ENCODE measurements around the gene SIGLEC14.
A peak's percentile ranks its signal among the peaks of the same experiment; 100 is the strongest.

Gene SIGLEC14

DNA sequence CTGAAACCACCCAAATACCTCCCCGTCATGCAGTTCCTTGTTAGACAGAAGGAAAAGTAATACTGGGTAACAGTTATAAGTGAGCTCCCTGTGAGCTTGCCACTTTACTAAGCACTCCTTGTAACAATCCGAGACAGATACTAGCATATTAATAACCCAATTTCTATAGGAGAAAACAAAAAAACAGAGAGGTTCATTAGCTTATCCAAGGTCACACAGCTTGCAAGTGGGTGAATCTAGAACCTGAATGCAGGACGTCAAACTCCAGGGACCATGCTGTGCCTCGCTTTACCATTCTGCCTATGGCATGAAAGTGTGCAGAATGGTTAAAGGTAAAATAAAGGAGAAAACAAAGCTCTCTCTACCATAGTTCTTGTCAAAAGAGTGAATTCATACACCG, 31.8 kb downstream of the SIGLEC14 start:
- DNase-seq, result no peak

DNA sequence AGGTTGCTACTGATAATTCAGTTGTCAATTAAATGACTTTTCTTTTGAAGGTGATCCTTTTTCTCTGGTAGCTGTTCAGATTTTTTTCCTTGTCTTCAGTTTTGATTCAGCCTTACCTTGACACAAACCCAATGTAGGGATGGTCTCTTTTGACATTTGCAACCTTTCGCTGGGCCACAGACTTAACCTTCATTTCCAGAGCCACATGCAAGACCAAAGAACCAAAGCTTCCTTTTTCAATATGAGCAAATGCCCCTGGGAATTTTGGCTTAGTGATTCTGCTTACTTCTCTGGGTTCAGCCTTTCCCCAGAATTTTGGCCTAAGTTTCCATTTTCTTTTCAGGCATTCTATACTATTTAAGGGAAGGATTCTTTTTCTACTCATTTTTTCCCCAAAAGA, 36.0 kb downstream of the SIGLEC14 start:
- DNase-seq, result no peak

DNA sequence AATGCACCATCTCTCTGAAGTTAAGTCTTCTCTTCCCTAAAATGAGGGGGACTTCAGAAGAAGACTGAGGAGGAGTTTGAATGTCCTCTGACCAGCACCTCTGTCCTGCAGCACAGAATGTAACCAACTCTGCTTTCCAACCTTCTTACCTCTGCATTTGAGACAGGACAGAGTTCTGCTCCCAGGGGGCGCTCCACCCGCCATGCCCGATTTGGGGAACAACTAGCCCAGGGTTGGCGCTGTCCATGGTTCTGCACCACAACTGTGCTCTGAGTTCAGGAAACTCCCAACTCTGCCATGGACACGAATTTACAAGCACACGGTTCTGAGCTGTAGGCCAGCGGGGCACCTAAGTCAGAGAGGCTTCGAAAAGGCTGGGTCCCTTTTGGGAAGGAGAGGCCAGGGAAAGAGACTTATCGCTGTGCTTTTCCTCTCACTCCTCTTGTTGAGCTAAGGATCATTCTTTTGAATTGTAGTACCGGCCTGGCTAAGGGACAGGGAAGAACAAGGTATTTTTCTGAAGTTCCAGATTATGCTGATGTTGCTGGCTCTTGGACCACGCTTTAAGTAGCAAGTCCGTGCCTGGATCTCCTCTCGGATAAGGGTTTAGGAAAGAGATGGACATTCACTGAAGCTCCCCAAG, 38.6 kb downstream of the SIGLEC14 start:
- peak; percentile 21 for DNase-seq

DNA sequence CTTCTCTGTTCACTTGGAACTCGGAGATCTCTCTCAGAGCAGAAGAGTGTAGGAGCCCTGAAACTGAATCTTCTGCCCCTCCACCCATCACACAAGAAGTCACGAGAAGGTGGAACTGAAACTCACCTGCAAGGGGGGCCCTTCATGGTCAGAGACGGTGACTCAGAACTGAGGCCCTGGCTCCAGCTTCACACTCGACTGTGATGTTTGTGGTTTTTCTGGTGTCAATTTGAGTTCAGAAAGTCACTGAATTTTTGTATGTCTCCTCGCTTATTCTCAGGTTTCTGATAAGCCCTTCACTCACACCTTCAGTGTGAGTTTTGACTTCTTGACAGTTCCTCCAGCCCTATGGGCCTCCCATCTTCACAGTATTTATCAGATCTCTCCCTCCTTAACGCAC, 39.5 kb downstream of the SIGLEC14 start:
- DNase-seq, result no peak

DNA sequence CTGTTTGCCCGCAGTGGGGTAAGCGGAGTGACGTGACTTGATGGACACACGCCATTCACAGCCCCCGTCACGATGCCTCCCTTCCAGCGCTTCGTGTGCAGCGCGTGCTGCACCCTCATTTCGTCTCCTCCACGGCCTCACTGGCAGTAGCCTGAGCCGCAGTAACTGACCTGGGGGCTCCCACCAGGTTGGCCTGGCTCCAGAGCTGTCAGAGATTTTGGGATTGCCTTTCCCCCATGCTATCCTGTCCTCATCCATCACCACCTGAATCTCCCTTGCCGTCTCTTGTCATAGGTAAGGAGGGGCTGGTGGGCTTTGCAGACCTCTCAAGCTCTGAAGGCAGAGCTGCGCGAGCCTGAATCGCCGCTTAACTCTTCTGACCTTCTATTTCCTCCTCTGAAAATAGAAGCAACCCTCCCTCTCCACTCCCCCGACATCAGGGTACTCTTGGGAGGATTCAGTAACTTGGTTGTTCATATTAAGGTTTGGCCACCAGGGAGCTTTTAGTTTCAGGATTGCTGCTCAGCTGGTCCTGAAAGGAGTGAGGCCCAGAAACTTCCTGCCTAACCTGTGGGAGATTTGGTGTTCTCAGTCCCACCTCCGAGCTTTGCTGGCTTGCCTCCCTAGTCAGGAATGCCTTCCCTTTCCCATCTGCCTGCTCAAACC, 44.3 kb downstream of the SIGLEC14 start:
- DNase-seq, result no peak

DNA sequence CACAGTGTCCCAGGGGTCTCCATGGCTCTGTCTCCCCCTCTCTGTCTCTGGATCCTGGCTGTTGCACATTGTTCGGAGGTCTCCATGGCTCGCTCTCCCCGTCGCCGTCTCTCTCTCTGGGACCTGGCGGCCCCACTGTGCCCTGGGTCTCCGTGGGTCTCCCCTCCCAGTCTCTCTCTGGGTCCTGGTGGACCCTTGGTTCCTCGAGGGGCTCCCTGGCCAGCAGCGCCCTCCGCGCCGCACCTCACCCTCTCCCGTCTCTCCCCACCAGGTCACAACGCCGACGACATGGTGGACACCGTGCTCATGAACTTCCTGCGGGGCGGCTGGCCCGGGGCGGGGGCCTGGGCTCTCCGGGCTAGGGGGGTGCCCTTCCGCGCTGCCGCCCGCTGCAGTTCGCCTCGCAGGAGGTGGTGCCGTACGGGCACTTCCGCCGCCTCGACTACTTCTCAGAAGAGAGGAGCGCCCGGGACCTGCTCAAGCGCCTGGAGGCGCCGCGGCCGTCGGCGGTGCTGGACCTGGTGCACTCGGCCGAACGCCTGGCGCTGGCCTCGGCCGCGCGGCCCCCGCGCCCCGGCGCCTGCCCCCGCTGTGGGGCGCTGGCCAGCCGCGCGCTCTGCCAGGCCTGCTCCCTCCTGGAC, 45.6 kb downstream of the SIGLEC14 start:
- no peak for DNase-seq

DNA sequence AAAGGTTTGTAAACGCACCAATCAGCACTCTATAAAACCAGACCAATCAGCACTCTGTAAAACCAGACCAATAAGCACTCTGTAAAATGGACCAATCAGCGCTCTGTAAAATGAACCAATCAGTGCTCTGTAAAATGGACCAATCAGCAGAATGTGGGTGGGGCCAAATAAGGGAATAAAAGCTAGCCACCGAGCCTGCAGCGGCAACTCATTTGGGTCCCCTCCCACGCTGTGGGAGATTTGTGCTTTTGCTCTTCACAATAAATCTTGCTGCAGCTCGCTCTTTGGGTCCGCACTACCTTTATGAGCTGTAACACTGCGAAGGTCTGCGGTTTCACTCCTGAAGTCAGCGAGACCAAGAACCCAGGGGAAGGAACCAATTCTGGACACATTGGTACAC, 47.5 kb downstream of the SIGLEC14 start:
- no peak for DNase-seq

DNA sequence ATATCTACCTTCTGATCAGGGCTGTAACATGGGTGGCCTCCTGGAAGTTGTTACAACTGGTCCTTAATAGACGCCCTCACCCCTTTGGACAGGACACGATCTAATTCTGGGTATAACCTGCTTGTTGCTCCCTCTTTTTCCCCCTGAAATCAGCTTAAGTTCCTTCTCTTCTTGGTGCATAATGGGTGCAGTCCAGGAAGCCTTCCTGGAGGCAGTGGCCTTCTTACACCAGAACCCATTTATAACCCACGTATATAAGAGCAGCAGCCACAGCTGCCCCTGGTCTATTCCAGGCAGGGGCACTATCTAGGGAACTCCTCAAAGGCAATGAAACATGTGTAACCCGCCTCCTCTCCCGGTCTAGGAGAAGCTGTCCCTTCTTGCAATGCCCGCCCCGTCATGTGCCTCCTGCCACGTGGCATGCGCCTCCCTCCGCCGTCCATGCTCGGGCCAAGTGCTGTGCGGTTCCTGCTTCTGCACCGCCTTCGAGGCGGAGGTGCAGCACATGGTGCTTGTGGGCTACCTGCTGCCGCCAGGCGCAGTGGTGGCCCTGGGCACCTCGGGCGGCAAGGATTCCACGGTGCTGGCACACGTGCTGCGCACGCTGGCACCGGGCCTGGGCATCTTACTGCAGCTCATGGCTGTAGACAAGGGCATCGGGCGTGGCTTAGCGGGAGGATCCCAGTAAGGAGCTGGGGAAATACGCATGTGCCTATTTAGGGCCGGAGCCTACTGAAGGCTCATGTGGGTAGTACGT, 48.3 kb downstream of the SIGLEC14 start:
- no peak for DNase-seq

DNA sequence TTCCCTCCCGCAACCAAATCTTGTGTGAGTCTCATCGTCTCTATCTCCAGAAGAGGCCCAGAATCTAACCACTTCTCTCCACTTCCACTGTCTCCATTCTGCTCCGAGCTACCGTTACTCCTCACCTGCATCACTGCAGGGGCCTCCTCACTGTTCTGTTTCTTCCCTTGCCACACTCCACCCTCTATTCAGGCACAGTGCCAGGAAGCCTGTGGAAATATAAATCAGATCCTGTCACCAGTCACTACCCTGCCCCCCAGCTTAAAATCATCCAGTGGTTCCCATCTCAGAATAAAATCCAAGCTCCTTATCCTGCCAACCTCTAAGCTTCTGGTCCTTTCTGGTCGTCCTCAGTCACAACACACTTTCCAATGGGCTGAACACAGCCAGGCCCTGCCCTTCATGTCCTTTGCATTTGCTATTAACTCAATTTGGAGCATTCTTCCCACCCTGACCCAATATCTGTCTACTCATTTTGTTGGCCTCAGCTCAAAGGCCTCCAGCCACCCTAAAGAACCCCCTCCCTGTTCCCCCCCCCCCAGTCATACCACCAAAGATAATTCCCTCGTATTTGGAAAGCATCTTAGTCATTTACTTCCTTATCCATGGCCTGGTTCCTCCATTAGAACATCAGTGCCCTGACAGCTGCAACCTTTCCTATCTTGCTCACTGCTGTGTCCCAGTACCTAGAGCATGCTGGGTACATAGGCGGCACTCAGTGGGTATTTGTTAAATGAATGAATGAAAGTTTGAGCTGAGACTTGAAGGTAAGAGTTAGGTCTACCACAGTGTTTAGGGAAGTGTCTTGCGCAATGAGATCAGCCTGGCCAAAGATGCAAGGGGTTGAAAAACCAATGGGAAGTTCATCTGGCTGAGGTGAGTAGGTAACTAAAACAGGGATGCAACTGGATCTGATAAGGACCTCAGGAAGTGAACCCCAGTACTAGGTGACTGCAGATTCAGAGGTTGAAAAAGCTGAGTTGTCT, 51.1 kb downstream of the SIGLEC14 start:
- no peak for DNase-seq

DNA sequence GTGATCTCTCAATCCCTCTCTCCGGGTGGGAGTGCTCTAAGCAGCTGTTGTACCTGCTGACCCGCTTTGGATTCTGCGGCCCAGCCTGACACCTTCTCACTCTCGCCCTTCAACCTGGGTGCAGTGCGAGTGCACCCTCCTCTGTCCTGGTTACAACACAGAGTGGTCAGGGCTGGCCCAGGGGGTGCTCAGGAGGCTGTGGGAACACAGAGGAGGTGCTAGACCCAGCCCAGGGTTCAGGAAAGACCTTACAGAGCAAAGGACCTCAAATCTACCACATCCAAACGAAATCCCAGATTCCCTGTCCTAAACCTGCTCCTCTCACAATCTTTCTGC, 51.9 kb downstream of the SIGLEC14 start:
- DNase-seq, result no peak

DNA sequence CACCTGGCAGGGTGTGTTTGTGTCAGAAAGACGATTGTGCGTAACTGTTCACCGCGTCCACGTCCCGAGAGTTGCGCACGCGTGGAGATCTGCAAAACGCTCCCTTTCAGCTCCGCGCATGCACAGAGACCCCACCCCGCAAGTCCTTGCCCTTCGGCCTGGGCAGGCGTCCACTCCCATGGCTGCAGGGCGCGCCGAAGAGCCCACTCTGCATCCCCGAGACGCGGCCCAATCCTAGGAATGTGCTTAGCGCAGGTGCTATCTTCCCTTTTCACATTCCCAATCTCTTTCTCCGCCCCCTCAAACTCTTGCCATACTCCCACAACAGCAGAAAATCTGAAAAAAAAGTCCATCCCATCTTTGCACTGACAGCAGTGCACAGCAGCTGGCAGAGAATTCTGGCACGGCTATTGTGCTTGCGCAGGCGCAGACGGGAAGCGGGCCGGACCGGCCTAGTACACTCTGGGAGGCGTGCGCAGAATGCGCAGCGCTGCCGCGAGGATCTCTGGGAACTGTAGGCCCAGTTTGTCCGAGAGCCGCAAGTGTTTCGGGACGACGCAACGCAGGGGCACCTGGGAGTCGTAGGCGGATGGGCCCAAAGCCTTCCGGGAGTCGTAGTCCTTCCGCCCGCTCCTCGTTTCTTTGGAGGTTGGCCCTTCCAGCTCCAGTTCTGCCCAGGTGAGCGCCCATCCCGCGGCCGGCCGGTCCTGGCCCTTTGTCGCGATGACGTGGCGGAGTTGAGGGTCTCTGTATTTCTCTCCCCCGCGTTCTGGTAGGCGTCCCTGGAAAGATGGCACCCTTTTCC, 52.5 kb downstream of the SIGLEC14 start:
- peak; percentile 80 for DNase-seq

DNA sequence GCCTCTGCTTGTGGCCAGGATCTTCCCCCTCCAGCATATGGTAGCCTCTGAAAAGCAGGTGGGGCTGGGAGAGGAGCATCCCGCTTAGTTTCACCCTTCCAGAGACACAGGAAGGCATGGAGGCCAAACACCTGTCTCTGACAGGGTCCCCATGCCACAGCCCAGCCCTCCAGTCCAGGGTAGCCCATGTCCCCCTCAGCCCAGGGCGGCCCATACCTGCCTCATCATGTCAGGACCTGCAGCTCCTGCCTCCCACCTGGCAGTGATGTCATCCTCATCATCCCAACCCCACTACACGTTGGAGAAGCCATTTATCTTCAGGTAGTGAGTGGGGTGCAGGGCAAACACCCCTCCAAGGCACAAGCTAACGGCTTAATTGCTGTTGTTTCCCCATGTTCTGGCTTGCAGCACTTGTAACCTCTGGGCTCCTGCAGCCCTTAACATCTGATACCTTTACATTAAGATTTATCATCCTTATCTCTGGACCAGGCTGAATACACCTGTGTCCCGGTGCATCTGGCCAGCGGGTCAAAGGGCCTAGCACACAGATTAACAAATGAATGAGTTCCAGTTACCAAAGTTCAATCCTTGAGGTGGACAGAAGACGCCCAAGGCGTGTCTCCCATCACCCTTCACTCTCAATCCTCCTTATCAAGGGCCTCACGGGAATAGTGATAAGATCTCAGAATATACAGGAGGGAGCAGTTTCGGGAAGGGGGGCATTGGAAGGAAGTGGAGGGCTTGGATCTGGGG, 53.3 kb downstream of the SIGLEC14 start:
- DNase-seq, result no peak

Data from NCI-H1048 (cell line).